Measurements from ENCODE around the gene CA5A. TPM values are rescaled to one million over a fixed set of nuclear protein-coding genes. Genes with fewer than 3 reads are reported as not detected.

CA5A gene
- total and polyA plus RNA-seq, 2 experiments from 2014 or later: not detected

- Histone ChIP-seq H4K20me1 (replicated peaks; ENCODE audit: insufficient read depth) (peaks cover 17% of the 10 kb centered on the region), H3K79me2 (replicated peaks; ENCODE audit: insufficient read depth) (peaks cover 81% of the 10 kb centered on the region), H3K36me3 (ENCODE audit: insufficient read depth) (peaks cover 12% of the 10 kb centered on the region; the same call in 1 of the 2 replicates), H3K27ac (ENCODE audit: low read depth) (peak overlapping the region; percentile 87), H3F3A (replicated peaks; ENCODE audit: low read depth) (peaks cover 34% of the 10 kb centered on the region), H3K4me2 (peak overlapping the region; percentile 43; the same call in 1 of the 2 replicates), H3K4me1 (ENCODE audit: insufficient read depth) (peaks cover 45% of the 10 kb centered on the region), H3K27me3 (ENCODE audit: insufficient read depth) (no peaks in the 10 kb centered on the region), H2AFZ (no peak overlapping the region), H3K9me2 (ENCODE audit: insufficient read depth) (no peaks in the 10 kb centered on the region), H3K4me3 (no peak overlapping the region)
- Mint-ChIP-seq H3K9me3 (no peaks in the 10 kb centered on the region), H3K27ac (peak overlapping the region; percentile 99), H3K36me3 (ENCODE audit: low read depth) (peaks cover 78% of the 10 kb centered on the region), H3K27me3 (ENCODE audit: insufficient read depth, low read depth, poor library complexity) (peaks cover 27% of the 10 kb centered on the region), H3K4me3 (no peak overlapping the region), H3K4me1 (peaks cover 60% of the 10 kb centered on the region)
- DNase-seq (ENCODE audit: low spot score) (no peak), ATAC-seq (peak; percentile 7)
- TF ChIP-seq EZH2phosphoT487 (IDR thresholded peaks at IDR 0.05; ENCODE audit: unreplicated experiment) (no peak), CREB1 (CRISPR knock-in tag; IDR thresholded peaks at IDR 0.05; ENCODE audit: low read depth) (no peak), CTCF (conservative IDR thresholded peaks at IDR 0.05; ENCODE audit: low read depth in 2 of 2) (peak in 1 of 2 experiments; percentile 38; a peak in 2 of 4 replicates)
- TF ChIP-seq, protein P1, sequence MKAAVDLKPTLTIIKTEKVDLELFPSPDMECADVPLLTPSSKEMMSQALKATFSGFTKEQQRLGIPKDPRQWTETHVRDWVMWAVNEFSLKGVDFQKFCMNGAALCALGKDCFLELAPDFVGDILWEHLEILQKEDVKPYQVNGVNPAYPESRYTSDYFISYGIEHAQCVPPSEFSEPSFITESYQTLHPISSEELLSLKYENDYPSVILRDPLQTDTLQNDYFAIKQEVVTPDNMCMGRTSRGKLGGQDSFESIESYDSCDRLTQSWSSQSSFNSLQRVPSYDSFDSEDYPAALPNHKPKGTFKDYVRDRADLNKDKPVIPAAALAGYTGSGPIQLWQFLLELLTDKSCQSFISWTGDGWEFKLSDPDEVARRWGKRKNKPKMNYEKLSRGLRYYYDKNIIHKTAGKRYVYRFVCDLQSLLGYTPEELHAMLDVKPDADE (IDR thresholded peaks at IDR 0.05): no peak
Measured at GRCh38 chr16:87851601-87852000, 84.7 kb downstream of the CA5A start.

- Histone ChIP-seq H3K27me3 (ENCODE audit: insufficient read depth) (no peaks in the 10 kb centered on the region), H3K27ac (ENCODE audit: low read depth) (peak overlapping the region; percentile 87; the same call in 1 of the 2 replicates), H4K20me1 (replicated peaks; ENCODE audit: insufficient read depth) (peaks cover 12% of the 10 kb centered on the region), H3K4me1 (ENCODE audit: insufficient read depth) (peaks cover 45% of the 10 kb centered on the region), H2AFZ (no peak overlapping the region), H3K4me3 (no peak overlapping the region), H3K9me2 (ENCODE audit: insufficient read depth) (no peaks in the 10 kb centered on the region), H3K79me2 (replicated peaks; ENCODE audit: insufficient read depth) (peaks cover 82% of the 10 kb centered on the region), H3K4me2 (no peak overlapping the region), H3F3A (replicated peaks; ENCODE audit: low read depth) (peaks cover 34% of the 10 kb centered on the region), H3K36me3 (ENCODE audit: insufficient read depth) (peaks cover 12% of the 10 kb centered on the region; the same call in 1 of the 2 replicates)
- Mint-ChIP-seq H3K9me3 (no peaks in the 10 kb centered on the region), H3K27ac (peak overlapping the region; percentile 74), H3K36me3 (ENCODE audit: low read depth) (peaks cover 76% of the 10 kb centered on the region), H3K4me1 (peaks cover 59% of the 10 kb centered on the region), H3K4me3 (no peak overlapping the region), H3K27me3 (ENCODE audit: insufficient read depth, low read depth, poor library complexity) (peaks cover 27% of the 10 kb centered on the region)
- no peak for ATAC-seq
- no peak for DNase-seq (ENCODE audit: low spot score)
- TF ChIP-seq, protein P1 (IDR thresholded peaks at IDR 0.05): no peak
- TF ChIP-seq CREB1 (CRISPR knock-in tag; IDR thresholded peaks at IDR 0.05; ENCODE audit: low read depth): no peak
- no peak for TF ChIP-seq NANOG (IDR thresholded peaks at IDR 0.05; ENCODE audit: borderline replicate concordance)
- no peak for TF ChIP-seq EZH2 (IDR thresholded peaks at IDR 0.05; ENCODE audit: low read depth, unreplicated experiment)
- no peak for TF ChIP-seq ZNF331 (CRISPR knock-in tag; IDR thresholded peaks at IDR 0.05; ENCODE audit: low read depth)
- TF ChIP-seq JUNB (IDR thresholded peaks at IDR 0.05; ENCODE audit: unreplicated experiment): no peak
- TF ChIP-seq, protein P2, sequence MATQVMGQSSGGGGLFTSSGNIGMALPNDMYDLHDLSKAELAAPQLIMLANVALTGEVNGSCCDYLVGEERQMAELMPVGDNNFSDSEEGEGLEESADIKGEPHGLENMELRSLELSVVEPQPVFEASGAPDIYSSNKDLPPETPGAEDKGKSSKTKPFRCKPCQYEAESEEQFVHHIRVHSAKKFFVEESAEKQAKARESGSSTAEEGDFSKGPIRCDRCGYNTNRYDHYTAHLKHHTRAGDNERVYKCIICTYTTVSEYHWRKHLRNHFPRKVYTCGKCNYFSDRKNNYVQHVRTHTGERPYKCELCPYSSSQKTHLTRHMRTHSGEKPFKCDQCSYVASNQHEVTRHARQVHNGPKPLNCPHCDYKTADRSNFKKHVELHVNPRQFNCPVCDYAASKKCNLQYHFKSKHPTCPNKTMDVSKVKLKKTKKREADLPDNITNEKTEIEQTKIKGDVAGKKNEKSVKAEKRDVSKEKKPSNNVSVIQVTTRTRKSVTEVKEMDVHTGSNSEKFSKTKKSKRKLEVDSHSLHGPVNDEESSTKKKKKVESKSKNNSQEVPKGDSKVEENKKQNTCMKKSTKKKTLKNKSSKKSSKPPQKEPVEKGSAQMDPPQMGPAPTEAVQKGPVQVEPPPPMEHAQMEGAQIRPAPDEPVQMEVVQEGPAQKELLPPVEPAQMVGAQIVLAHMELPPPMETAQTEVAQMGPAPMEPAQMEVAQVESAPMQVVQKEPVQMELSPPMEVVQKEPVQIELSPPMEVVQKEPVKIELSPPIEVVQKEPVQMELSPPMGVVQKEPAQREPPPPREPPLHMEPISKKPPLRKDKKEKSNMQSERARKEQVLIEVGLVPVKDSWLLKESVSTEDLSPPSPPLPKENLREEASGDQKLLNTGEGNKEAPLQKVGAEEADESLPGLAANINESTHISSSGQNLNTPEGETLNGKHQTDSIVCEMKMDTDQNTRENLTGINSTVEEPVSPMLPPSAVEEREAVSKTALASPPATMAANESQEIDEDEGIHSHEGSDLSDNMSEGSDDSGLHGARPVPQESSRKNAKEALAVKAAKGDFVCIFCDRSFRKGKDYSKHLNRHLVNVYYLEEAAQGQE (IDR thresholded peaks at IDR 0.05; ENCODE audit: unreplicated experiment): no peak
Measured at GRCh38 chr16:87851141-87851587, 85.2 kb downstream of the CA5A start.

All from GM23338 (cell line).